HG03039 (cell line): ENCODE measurements around the gene KIF4B.

Experiments
- ATAC-seq: cut with Tn5 transposase; IDR thresholded peaks from one replicate; pipeline ENCODE4 v1.9.1; 2021; ENCODE audit warnings: mild to moderate bottlenecking, moderate library complexity; ENCODE audit not compliant: unreplicated experiment

KIF4B gene

GRCh38 chr5:155053501-155053900 lies 39.9 kb downstream of the KIF4B start:
- ATAC-seq = no peak

- ATAC-seq = no peak
Observed at GRCh38 chr5:155056644-155057269, 43.2 kb downstream of the KIF4B start.

GRCh38 chr5:155057626-155058025 lies 44.1 kb downstream of the KIF4B start:
- no peak for ATAC-seq

- ATAC-seq = peak; percentile 53
Observed at GRCh38 chr5:155064580-155064979, 51.0 kb downstream of the KIF4B start.

GRCh38 chr5:155066886-155067595 lies 53.5 kb downstream of the KIF4B start:
- no peak for ATAC-seq
